K562 (cell line): ENCODE measurements around the gene SYT6. TPM values are rescaled to one million over a fixed set of nuclear protein-coding genes. Genes with fewer than 3 reads are reported as not detected.

ENCODE experiments used
- CHAMP1 ChIP-seq: fragments of 450-650 bp; IDR thresholded peaks from 2 replicates; pipeline ENCODE4 v1.6.1; 2016; ENCODE audit warnings: mild to moderate bottlenecking
- ELK3 ChIP-seq: fragments of 450-650 bp; formaldehyde crosslinking; IDR thresholded peaks from 2 replicates; pipeline ENCODE4 v1.4.0; 2020; ENCODE audit warnings: mild to moderate bottlenecking
- GATAD2B ChIP-seq: fragments of 450-650 bp; IDR thresholded peaks from 2 replicates; pipeline ENCODE4 v1.6.1; 2017; ENCODE audit warnings: mild to moderate bottlenecking, borderline replicate concordance
- ZNF316 ChIP-seq: fragments of 450-650 bp; IDR thresholded peaks from 2 replicates; pipeline ENCODE4 v1.6.1; 2016
- polyA plus RNA-seq, 8 experiments: library from polyadenylated mRNA; depleted of rRNA in 4 of 8; stranded (reverse) in 5 of 8; unstranded in 3 of 8; fragments of >200 nt; fragmentation: Nextera tagmentation in 2 of 8; fragmentation: Illumina TruSeq in 1 of 8; extraction: Ambion mirVana in 2 of 8; extraction: Trizol in 1 of 8; gene quantifications; 2 replicates each; pipeline versions ENCODE4 v1.2.1 to v1.2.3, GENCODE V29; 2011 to 2014; ENCODE audit warnings: inconsistent platforms in 1 of 8, missing spikeins in 1 of 8
- total RNA-seq, 7 experiments: library from RNA; depleted of rRNA in 6 of 7; stranded (reverse); fragments of >200 nt in 6 of 7; fragmentation: Illumina TruSeq in 2 of 7; extraction: Trizol in 2 of 7; gene quantifications; 2 replicates each; pipeline versions ENCODE4 v1.2.1 to v1.2.3, GENCODE V29; 2011 to 2021; ENCODE audit warnings: low replicate concordance in 1 of 7

Gene SYT6
- total and polyA plus RNA-seq, 9 of the 15 experiments (the other 6 are each of a cell fraction or from before 2014, with no cell fraction given) = 0.06 TPM; not detected in 8

- TF ChIP-seq CHAMP1 = no peak
- no peak for TF ChIP-seq ELK3 (CRISPR knock-in tag)
- no peak for TF ChIP-seq GATAD2B
- TF ChIP-seq ZNF316 = peak; percentile 59
Observed at GRCh38 chr1:114114185-114115094, 39.2 kb downstream of the SYT6 start (continued).
